Fibroblast of lung (primary cell): ENCODE data around the gene ATG5.

Experiments
- CTCF ChIP-seq, 2 donors: IDR thresholded peaks in 1 of 2; conservative IDR thresholded peaks in 1 of 2; 1 replicate in 1 of 2; 2 replicates in 1 of 2; pipeline ENCODE4 v1.5.1; 2011 to 2012; ENCODE audit warnings: low read length in 2 of 2, control low read depth in 1 of 2, inconsistent platforms in 1 of 2, low read depth in 1 of 2, mild to moderate bottlenecking in 1 of 2
- EZH2 ChIP-seq: IDR thresholded peaks from 2 replicates; pipeline ENCODE4 v1.5.1; 2012; ENCODE audit warnings: low read length, control low read depth, mild to moderate bottlenecking; ENCODE audit errors: missing control alignments

- TF ChIP-seq CTCF (conservative IDR thresholded peaks at IDR 0.05 in 1 of 2, IDR thresholded peaks at IDR 0.05 in 1 of 2; ENCODE audit: low read depth in 1 of 2, low read length in 2 of 2), result no peak
- TF ChIP-seq EZH2, result no peak
These were observed 168.7 kb downstream of the ATG5 start for GRCh38 chr6:106156863-106157262.
